KMS-11 (cell line): ENCODE data around the gene OR4P4.

ENCODE experiments used
- H2AFZ ChIP-seq: fragments of 200-600 bp; sonication (generic); 2 replicates; pipeline ENCODE4 v1.6.1; 2016; ENCODE audit warnings: antibody characterized with exemption, mixed run types, low read depth
- H3K27ac ChIP-seq: fragments of 200-600 bp; sonication (generic); 2 replicates; pipeline ENCODE4 v1.6.1; 2016; ENCODE audit warnings: mild to moderate bottlenecking, mixed run types
- H3K27me3 ChIP-seq: fragments of 200-600 bp; sonication (generic); 2 replicates; pipeline ENCODE4 v1.6.1; 2017; ENCODE audit warnings: mild to moderate bottlenecking, low read depth, mixed run types, moderate library complexity; ENCODE audit not compliant: insufficient read depth
- H3K36me3 ChIP-seq: fragments of 200-600 bp; sonication (generic); 2 replicates; pipeline ENCODE4 v1.6.1; 2017; ENCODE audit warnings: mild to moderate bottlenecking, mixed run types; ENCODE audit not compliant: insufficient read depth
- H3K4me1 ChIP-seq: fragments of 200-600 bp; sonication (generic); 2 replicates; pipeline ENCODE4 v1.6.1; 2016; ENCODE audit warnings: mild to moderate bottlenecking, low read depth, mixed run types; ENCODE audit not compliant: poor library complexity, severe bottlenecking
- H3K4me2 ChIP-seq: fragments of 200-600 bp; sonication (generic); 2 replicates; pipeline ENCODE4 v1.7.0; 2016; ENCODE audit warnings: mild to moderate bottlenecking, mixed run types
- H3K4me3 ChIP-seq: fragments of 200-600 bp; sonication (generic); IDR thresholded peaks from 2 replicates; pipeline ENCODE4 v1.6.1; 2017; ENCODE audit warnings: low read depth, low read length, mixed read lengths; ENCODE audit not compliant: insufficient read depth
- H3K79me2 ChIP-seq: fragments of 200-600 bp; sonication (generic); 2 replicates; pipeline ENCODE4 v1.6.1; 2016; ENCODE audit warnings: low read depth, mixed run types; ENCODE audit not compliant: insufficient read depth
- H3K9ac ChIP-seq: fragments of 200-600 bp; sonication (generic); 2 replicates; pipeline ENCODE4 v1.6.1; 2016; ENCODE audit warnings: mild to moderate bottlenecking, mixed run types
- H4K20me1 ChIP-seq: fragments of 200-600 bp; sonication (generic); 2 replicates; pipeline ENCODE4 v1.6.1; 2016; ENCODE audit warnings: mild to moderate bottlenecking, mixed run types; ENCODE audit not compliant: insufficient read depth
- CTCF ChIP-seq: fragments of 200-600 bp; sonication (generic); conservative IDR thresholded peaks from 2 replicates; pipeline ENCODE4 v1.6.1; 2017; ENCODE audit warnings: low read depth, mild to moderate bottlenecking, antibody characterized with exemption, low read length, moderate library complexity, mixed read lengths

OR4P4 gene

GRCh38 chr11:55634813-55635212 lies at the start of gene OR4P4:
Gene OR4P4, plus strand, starts transcription at chr11:55635113.
- H3K4me1 ChIP-seq = no peaks in the 10 kb centered on the region
- no peak for TF ChIP-seq CTCF
- H3K27me3 ChIP-seq = no peaks in the 10 kb centered on the region
- H4K20me1 ChIP-seq = no peaks in the 10 kb centered on the region
- H3K79me2 ChIP-seq = no peaks in the 10 kb centered on the region
- H3K4me3 ChIP-seq = no peak within 1 kb of the TSS
- H3K9ac ChIP-seq = no peak within 1 kb of the TSS
- no peaks in the 10 kb centered on the region for H3K36me3 ChIP-seq
- H3K27ac ChIP-seq = no peak within 1 kb of the TSS
- H3K4me2 ChIP-seq = no peak within 1 kb of the TSS
- H2AFZ ChIP-seq = no peak within 1 kb of the TSS

GRCh38 chr11:55607545-55607944 lies 27.4 kb upstream of the OR4P4 start, which contains the start of gene OR4C11:
Gene OR4C11, minus strand, starts transcription at chr11:55607645. Its CDS starts 3,272 bp downstream, at chr11:55604373.
- Histone ChIP-seq H3K4me3 (no peak within 1 kb of the TSS), H2AFZ (no peak within 1 kb of the TSS), H3K4me1 (no peaks in the 10 kb centered on the region), H3K9ac (no peak within 1 kb of the TSS), H3K79me2 (no peaks in the 10 kb centered on the region), H3K4me2 (no peak within 1 kb of the TSS), H4K20me1 (no peaks in the 10 kb centered on the region), H3K36me3 (no peaks in the 10 kb centered on the region), H3K27me3 (no peaks in the 10 kb centered on the region), H3K27ac (no peak within 1 kb of the TSS)
- TF ChIP-seq CTCF = no peak

- Histone ChIP-seq H3K36me3 (no peaks in the 10 kb centered on the region), H3K4me3 (no peak overlapping the region), H4K20me1 (no peaks in the 10 kb centered on the region), H3K9ac (no peak overlapping the region), H3K4me2 (no peak overlapping the region), H3K27ac (no peak overlapping the region), H3K27me3 (no peaks in the 10 kb centered on the region), H2AFZ (no peak overlapping the region), H3K4me1 (no peaks in the 10 kb centered on the region), H3K79me2 (no peaks in the 10 kb centered on the region)
- TF ChIP-seq CTCF = no peak
Measured at GRCh38 chr11:55624531-55624930, 10.4 kb upstream of the OR4P4 start.

- H4K20me1 ChIP-seq = no peaks in the 10 kb centered on the region
- no peak within 1 kb of the TSS for H3K4me2 ChIP-seq
- H3K4me3 ChIP-seq = no peak within 1 kb of the TSS
- TF ChIP-seq CTCF = no peak
- no peak within 1 kb of the TSS for H3K9ac ChIP-seq
- no peaks in the 10 kb centered on the region for H3K4me1 ChIP-seq
- no peaks in the 10 kb centered on the region for H3K36me3 ChIP-seq
- no peak within 1 kb of the TSS for H2AFZ ChIP-seq
- H3K27me3 ChIP-seq = no peaks in the 10 kb centered on the region
- no peaks in the 10 kb centered on the region for H3K79me2 ChIP-seq
- H3K27ac ChIP-seq = no peak within 1 kb of the TSS
Measured at GRCh38 chr11:55648027-55648426, 13.1 kb downstream of the OR4P4 start, which contains the start of gene OR4S2. Gene OR4S2, plus strand, starts transcription at chr11:55648327. Its CDS starts 2,577 bp downstream, at chr11:55650904.
